MM.1S (cell line): Measurements from ENCODE around the gene MAGI3.

Experiments
- CTCF ChIP-seq: fragments of 300-600 bp; sonication (generic); IDR thresholded peaks from 2 replicates; pipeline ENCODE4 v1.5.1; 2016; ENCODE audit warnings: antibody characterized with exemption, low read length, mixed read lengths
- EZH2phosphoT487 ChIP-seq: fragments of 300-600 bp; sonication (generic); IDR thresholded peaks from 2 replicates; pipeline ENCODE4 v1.6.1; 2018; ENCODE audit warnings: antibody characterized with exemption, low read length

- no peak for TF ChIP-seq CTCF
- no peak for TF ChIP-seq EZH2phosphoT487
Observed at GRCh38 chr1:113665071-113665470, 274.8 kb downstream of the MAGI3 start.
